PC-9 (cell line): Measurements from ENCODE around the gene CABS1.

Experiments used
- CTCF ChIP-seq: fragments of 200-600 bp; sonication (generic); conservative IDR thresholded peaks from 2 replicates; pipeline ENCODE4 v1.6.1; 2017; ENCODE audit warnings: mixed run types, antibody characterized with exemption, mild to moderate bottlenecking, moderate library complexity
- EZH2 ChIP-seq: fragments of 200-600 bp; sonication (generic); IDR thresholded peaks from 2 replicates; pipeline ENCODE4 v1.8.0; 2017; ENCODE audit warnings: antibody characterized with exemption, low read depth

- no peak for TF ChIP-seq EZH2
- TF ChIP-seq CTCF, result no peak
Observed at GRCh38 chr4:70315928-70316327, 18.9 kb upstream of the CABS1 start.
